ENCODE results near the gene PRLR. TPM values are rescaled to one million over a fixed set of nuclear protein-coding genes. Genes with fewer than 3 reads are reported as not detected.

PRLR gene
- total RNA-seq, 1 donor from 2014 or later, result 1.6 TPM

DNA sequence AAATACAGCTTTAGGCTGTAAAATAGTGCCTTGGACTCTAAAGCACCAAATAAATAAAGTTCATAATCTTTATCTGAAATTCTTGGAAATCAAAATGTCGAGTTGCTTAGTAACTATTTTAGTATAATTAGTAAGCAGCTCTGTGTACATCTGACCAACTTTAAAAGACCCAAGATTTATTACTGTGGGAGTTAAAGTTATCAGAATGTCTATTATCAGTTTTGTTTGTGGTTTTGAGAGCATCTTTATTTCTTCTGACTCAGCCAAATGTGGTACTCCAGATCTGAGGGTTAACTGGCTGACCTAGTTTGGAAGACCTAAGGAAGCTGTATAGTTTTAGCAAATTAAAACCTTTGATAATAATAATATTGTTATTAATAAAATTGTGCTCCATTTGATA lies 81.2 kb downstream of the PRLR start:
- intact Hi-C loops (cut with DNase I), result no loop called here
- Histone ChIP-seq H3K36me3 (no peaks in the 10 kb centered on the region), H3K27me3 (no peaks in the 10 kb centered on the region), H3K4me3 (no peak overlapping the region), H3K4me1 (no peaks in the 10 kb centered on the region), H3K9me3 (no peaks in the 10 kb centered on the region), H3K27ac (no peak overlapping the region)
- TF ChIP-seq, protein P1, sequence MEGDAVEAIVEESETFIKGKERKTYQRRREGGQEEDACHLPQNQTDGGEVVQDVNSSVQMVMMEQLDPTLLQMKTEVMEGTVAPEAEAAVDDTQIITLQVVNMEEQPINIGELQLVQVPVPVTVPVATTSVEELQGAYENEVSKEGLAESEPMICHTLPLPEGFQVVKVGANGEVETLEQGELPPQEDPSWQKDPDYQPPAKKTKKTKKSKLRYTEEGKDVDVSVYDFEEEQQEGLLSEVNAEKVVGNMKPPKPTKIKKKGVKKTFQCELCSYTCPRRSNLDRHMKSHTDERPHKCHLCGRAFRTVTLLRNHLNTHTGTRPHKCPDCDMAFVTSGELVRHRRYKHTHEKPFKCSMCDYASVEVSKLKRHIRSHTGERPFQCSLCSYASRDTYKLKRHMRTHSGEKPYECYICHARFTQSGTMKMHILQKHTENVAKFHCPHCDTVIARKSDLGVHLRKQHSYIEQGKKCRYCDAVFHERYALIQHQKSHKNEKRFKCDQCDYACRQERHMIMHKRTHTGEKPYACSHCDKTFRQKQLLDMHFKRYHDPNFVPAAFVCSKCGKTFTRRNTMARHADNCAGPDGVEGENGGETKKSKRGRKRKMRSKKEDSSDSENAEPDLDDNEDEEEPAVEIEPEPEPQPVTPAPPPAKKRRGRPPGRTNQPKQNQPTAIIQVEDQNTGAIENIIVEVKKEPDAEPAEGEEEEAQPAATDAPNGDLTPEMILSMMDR (IDR thresholded peaks at IDR 0.05), result no peak
- ATAC-seq (no peak), DNase-seq (no peak)

DNA sequence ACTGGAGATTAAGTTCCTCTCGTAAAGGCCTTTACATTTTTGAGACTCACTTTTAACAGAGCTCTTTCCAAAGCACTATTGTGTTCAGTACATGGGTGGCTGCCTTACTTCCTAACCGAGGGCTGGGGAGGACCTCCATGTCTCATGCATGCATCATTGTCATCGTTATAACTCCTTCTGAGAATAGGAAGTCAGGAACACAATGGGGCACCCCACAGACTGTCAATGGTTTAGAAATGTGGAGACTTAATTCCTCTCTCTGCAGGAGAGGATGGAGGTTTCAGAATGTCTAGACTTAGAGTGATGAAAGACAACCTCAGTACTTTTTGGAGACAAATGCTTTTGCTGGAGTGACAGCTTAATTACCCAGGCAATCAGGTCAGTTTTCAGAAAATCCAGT lies 83.9 kb downstream of the PRLR start:
- Histone ChIP-seq H3K27ac (no peak overlapping the region), H3K9me3 (no peaks in the 10 kb centered on the region), H3K4me1 (no peaks in the 10 kb centered on the region), H3K27me3 (no peaks in the 10 kb centered on the region), H3K4me3 (no peak overlapping the region), H3K36me3 (no peaks in the 10 kb centered on the region)
- ATAC-seq (no peak), DNase-seq (no peak)
- TF ChIP-seq, protein P1 (IDR thresholded peaks at IDR 0.05), result no peak
- intact Hi-C loops (cut with DNase I), result no loop called here

DNA sequence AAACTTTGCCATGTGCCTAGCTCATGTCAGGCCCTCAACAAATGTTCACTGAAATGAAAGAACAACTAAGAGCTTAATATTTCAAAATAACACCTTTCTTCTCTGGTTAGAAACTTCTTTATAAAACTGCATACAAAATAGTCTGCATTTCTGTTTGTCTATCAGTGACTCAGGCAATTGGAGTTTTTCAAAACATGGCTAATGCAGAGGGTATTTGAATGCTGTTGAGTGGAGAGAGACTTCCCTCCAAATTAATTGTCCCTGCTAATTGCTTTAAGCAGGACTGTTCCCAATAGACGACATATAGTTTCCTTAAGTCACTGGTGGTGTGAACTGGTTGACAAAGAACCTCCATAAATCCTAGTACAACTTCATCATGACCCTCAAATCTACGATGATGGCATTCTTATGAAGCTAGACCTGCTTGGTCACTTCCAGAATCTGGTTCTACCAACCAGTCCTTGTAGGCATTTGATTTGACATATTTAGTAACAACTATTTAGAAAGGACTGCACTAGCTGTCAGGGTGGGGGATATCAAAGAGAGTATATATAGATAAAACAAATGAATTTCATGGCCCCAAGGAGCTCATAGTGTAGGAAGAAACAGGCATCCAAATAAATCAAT lies 84.5 kb downstream of the PRLR start:
- Histone ChIP-seq H3K9me3 (no peaks in the 10 kb centered on the region), H3K36me3 (no peaks in the 10 kb centered on the region), H3K27ac (no peak overlapping the region), H3K4me1 (no peaks in the 10 kb centered on the region), H3K4me3 (no peak overlapping the region), H3K27me3 (no peaks in the 10 kb centered on the region)
- intact Hi-C loops (cut with DNase I), result no loop called here
- TF ChIP-seq, protein P1 (IDR thresholded peaks at IDR 0.05), result no peak
- no peak for DNase-seq
- ATAC-seq, result no peak

DNA sequence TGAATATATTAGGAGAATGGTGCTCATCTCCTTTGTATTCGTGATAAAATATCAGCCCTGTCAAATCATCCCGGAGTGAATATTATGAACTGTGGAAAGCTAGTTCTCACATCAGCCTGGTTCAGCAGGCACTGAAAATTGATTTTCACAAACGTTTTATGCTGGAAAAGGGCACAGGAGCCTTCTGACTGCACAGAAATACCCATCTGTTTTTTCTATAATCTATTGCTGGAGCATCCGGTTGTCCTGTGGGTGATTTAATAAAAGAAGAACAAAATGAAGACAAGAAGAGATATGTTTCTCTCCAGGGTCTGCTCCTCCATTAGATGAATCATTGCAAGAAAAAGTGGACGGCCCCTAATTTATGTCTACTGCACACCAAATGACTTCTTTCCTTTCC lies 85.3 kb downstream of the PRLR start:
- no peaks in the 10 kb centered on the region for H3K4me1 ChIP-seq
- no peaks in the 10 kb centered on the region for H3K36me3 ChIP-seq
- no peak overlapping the region for H3K27ac ChIP-seq
- TF ChIP-seq, protein P1 (IDR thresholded peaks at IDR 0.05), result no peak
- no peak for DNase-seq
- intact Hi-C loops (cut with DNase I), result no loop called here
- H3K9me3 ChIP-seq, result no peaks in the 10 kb centered on the region
- no peak for ATAC-seq
- H3K27me3 ChIP-seq, result no peaks in the 10 kb centered on the region
- no peak overlapping the region for H3K4me3 ChIP-seq

DNA sequence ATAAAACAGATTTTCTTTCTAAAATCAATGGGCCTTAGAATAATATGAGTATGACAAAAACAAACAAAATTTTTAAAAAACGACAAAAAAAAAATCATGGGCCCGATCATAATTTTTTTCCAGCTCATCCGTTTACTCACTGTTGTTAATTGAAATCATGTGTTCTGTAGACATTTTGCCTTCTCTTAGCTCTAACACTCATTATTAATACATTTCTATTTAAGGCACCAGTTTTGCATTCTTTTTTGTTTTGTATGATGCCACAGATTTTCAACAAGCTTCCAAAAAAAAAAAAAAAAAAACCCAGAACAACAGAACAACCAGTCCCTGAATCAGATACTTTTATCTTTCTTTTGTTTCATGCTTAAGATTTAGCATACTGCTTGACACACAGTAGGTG lies 86.4 kb downstream of the PRLR start:
- Histone ChIP-seq H3K4me1 (no peaks in the 10 kb centered on the region), H3K36me3 (no peaks in the 10 kb centered on the region), H3K27me3 (no peaks in the 10 kb centered on the region), H3K4me3 (no peak overlapping the region), H3K27ac (no peak overlapping the region), H3K9me3 (no peaks in the 10 kb centered on the region)
- ATAC-seq (no peak), DNase-seq (no peak)
- TF ChIP-seq, protein P1 (IDR thresholded peaks at IDR 0.05), result no peak
- intact Hi-C loops (cut with DNase I), result no loop called here

DNA sequence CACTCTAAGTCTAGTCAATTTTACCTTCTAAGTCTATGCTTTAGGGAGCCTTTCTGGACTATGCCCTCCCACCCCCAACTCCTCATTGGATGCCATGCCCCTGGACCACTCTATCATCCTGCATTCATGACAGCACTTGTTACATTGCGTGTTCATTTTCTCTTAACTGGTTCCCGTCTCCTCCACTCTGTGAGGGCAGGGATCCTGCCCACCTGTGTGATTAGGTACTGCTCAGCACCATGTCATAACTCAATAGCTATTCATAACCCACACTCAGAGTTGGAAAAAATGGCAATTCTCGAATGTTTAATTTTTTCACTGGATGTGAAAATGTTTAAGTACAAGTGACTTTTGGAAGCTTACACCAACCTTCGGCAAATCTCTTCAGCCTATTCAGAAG lies 88.5 kb downstream of the PRLR start:
- H3K9me3 ChIP-seq, result no peaks in the 10 kb centered on the region
- no peak for ATAC-seq
- H3K27ac ChIP-seq, result no peak overlapping the region
- TF ChIP-seq, protein P1 (IDR thresholded peaks at IDR 0.05), result no peak
- no peaks in the 10 kb centered on the region for H3K36me3 ChIP-seq
- H3K4me1 ChIP-seq, result no peaks in the 10 kb centered on the region
- no peak overlapping the region for H3K4me3 ChIP-seq
- intact Hi-C loops (cut with DNase I), result no loop called here
- no peaks in the 10 kb centered on the region for H3K27me3 ChIP-seq
- no peak for DNase-seq
